Activated naive CD4-positive, alpha-beta T cell (primary cell): ENCODE results near the gene CLDN14.

ENCODE experiments used
- DNase-seq, 4 experiments: peaks; one replicate each; lab custom pipeline; 2025; lab: John Stamatoyannopoulos, UW

Gene CLDN14

GRCh38 chr21:36433059-36433709 lies 46.7 kb downstream of the CLDN14 start:
- DNase-seq, result no peak

DNA sequence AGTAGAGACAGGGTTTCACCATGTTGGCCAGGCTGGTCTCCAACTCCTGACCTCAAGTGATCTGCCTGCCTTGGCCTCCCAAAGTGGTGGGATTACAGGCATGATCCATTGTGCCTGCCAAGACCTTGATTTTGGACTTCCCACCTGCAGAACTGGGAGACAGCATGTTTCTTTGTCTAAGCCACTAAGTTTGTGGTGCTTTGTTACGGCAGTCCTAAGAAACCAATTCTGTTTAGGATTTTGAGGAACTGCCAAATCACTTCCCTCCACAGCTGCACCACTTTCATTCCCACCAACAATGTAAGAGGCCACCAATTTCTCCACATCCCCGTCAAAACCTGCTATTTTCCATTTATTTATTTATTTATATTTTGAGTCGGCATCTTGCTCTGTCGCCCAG lies 48.7 kb downstream of the CLDN14 start:
- DNase-seq, result no peak

GRCh38 chr21:36430841-36431240 lies 49.1 kb downstream of the CLDN14 start:
- no peak for DNase-seq

DNA sequence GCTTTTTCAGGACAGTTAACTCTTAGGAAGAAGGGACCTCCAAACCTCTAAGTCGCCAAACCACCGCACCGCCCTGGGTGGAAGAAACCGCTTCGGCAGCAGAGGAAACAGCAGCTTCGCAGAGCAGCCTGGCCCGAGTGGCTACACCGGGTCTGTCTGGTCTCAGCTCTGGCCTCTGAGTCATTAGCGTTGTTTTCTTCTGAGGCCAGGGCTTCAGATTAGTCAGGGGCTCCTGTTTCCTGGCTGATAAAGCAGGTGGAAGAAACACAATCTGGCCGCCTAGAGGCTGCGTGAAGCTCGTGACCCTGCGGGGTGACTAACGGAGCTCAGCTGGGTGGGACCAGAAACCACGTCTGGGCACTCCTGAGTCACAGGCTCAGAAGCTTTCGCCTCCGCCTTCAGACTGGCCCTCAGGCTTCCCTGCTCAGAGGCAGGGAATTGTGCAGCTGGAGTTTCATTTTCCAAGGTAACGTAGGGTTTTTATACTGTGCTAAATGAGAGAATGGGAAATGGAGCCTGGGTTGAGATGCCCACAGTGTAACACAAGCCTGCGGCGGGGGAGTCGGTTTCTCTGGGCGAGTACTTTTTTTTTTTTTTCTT lies 49.9 kb downstream of the CLDN14 start:
- peak in 3 of 4 experiments; percentile 10 to 47 (median 46) for DNase-seq

DNA sequence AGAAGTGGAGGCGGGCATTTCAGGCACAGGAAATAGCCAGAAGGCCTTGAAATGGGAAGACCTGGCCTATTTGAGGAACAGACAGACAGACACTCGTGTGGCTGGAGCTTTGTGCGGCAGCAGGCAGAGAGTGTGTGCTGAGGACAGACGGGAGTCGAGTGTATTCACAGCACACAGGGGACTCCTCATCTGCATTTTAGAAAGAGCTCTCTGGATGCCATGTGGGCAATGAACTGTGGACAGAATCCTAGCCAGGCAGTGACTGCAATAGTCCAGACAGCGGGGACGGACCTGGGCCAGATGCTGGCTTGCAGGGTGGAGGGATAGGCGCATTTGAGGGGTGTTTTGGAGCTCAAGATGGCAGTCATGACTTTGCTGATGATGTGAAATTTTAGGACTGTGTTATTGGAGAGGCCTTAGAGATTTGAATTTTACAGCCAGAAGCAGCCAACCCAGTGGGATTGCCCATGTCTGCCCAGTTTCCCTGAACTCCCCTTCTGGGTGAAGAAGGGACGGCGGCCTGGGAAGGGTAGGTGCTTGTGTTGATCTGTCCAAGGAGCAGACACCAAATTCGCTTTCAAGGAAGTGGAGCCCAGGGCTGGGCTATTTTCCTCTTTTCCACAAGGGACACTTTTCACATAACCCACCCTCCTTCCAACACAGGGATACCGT lies 51.0 kb downstream of the CLDN14 start:
- DNase-seq, result no peak

- DNase-seq, result no peak
Measured at GRCh38 chr21:36427502-36427901, 52.4 kb downstream of the CLDN14 start.

- no peak for DNase-seq
Measured at GRCh38 chr21:36425286-36425685, 54.6 kb downstream of the CLDN14 start.

DNA sequence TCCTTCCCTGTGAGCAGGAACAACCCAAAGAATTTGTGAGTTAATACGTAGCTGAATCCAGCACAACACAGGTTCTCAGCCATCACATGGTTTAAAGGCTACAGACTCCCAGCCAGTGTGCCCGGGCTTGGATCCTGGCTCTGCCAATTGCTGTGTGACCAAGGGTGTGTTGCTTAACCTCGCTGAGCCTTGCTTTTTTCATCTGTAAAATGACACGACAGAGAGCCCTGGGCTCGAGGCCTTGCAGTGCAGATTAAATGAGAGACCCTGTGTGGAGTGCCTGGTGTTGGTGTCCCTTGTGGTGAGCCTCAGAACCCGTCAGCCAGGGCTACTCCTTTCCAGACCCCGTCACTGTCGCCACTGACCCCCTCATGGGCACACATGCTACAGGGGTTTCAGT lies 55.3 kb downstream of the CLDN14 start:
- no peak for DNase-seq

DNA sequence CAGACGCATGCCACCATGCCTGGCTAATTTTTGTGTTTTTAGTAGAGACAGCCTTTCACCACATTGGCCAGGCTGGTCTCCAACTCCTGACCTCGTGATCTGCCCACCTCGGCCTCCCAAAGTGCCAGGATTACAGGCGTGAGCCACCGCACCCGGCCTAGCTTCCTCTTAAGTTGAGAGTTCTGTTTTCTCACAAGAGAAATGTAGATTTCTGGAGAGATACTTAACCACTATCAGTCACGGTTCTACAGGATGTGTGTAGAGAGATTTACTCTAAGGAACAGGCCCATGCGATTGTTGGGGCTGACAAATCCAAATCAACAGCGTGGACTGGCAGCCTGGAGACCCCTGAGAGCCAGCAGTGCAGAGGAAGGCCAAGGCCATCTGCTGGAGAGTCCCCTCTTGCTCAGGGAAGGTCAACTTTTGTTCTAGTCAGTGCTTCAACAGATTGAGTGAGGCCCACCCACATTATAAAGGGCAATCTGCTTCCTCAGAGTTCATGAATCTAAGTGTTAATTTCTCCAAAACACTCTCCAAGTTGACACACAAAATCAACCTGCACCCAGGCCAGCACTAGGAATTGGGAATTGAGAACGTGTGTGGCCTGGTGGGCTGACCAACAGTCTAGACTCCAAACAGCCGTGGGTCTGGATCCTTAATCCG lies 56.0 kb downstream of the CLDN14 start:
- no peak for DNase-seq

DNA sequence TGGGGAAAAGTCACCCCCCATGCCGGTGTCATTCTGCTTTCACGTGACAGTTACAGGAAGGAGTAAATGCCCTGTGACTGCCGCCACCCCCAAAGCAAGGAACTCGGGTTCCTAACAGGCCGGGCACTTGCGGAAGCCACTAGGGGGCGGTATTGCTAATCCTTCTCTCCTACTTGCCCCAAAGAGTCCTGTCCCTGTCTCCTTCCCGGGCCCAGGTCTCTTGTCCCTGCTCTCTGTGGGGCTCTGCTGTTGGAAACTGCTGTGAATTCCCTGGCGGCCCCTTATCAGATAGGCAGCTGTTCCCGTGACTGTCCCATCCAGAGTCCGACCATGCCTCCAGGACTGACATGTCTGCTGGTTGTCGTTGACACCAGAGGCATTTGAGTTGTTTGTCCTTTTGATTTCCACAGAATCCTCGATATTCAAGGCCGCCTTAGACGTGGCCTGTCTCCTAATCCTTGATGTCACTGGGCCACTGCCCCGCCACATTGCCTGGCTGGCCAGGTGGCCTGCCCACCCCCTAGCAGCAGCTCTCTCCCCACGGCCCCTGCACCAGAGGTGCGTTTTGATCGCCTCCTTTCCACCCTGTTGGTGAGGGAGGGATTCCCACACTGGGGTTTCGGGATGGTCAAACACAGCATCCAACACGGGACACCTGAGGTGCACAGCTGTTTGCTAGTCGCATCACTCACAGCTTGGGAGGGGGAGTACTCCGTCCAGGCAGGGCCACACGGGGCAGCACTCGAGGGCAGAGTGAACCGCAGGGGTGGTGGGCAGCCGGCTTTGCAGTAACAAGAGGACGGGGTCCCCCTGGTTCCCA lies 57.4 kb downstream of the CLDN14 start:
- DNase-seq, result no peak

- no peak for DNase-seq
Measured at GRCh38 chr21:36420571-36421339, 59.2 kb downstream of the CLDN14 start.

- peak in 1 of 4 experiments; percentile 11 for DNase-seq
Measured at GRCh38 chr21:36419996-36420395, 59.9 kb downstream of the CLDN14 start.

DNA sequence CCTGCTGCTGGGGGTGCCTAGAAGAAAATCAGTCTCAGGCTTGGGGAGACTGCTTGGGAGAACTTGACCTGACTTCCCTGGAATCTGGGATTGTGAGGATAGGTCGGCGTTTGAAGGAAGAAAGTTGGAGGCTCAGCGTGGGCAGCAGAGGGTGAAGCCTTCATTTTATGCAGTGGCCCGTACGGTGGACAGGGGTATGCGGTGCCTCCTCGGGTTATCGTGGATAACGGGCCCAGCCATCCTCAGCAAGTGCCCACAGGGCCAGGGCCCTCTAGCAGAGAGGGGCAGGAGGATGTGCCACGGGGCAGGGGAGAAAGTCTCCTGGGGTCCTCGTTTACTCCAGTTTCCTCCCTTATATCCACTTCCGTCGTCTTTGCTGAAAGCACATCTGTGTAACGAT lies 60.7 kb downstream of the CLDN14 start:
- no peak for DNase-seq

DNA sequence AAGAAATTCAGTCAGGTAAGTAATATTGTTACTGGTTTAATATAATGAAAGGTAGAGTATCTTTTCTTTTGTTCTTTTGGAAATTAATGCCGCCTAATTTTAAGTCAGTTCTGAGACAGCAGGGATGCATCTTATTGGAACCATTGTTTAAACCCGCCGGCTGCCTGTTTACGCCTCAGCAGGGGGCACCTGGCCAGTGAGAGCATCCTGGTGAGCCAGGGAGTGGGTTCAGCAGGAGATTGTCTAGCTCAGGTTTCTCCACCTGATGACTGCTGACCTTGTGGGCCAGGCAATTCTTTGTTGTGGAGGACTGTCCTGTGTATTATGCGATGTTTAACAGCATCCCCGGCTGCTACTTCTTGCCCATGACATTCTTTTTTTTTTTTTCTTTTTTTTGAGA lies 64.5 kb downstream of the CLDN14 start:
- no peak for DNase-seq

- no peak for DNase-seq
Measured at GRCh38 chr21:36412916-36413315, 67.0 kb downstream of the CLDN14 start.

DNA sequence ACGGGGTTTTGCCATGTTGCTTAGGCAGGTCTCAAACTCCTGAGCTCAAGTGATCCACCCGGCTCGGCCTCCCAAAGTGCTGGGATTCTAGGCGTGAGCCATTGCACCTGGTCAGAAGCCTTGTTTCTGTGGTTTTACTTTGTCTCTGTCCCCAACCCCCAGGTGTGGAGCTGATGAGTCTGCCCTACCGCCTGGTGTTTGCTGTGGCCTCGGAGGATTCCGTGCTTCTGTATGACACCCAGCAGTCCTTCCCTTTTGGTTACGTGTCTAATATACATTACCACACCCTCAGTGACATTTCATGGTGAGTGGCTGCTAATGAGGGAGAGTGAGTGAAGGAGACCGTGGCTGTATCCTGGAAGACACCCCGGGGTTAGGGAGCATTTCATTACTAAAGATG lies 68.6 kb downstream of the CLDN14 start:
- no peak for DNase-seq
